ENCODE results near the gene RRM1.

- TF ChIP-seq CTCF (IDR thresholded peaks at IDR 0.05; ENCODE audit: low read length) (no peak), EZH2 (IDR thresholded peaks at IDR 0.05; ENCODE audit: borderline replicate concordance, low read length) (no peak)
Measured at GRCh38 chr11:4074266-4074665, 20.3 kb upstream of the RRM1 start.
